ENCODE data around the gene SLC44A3.

DNA sequence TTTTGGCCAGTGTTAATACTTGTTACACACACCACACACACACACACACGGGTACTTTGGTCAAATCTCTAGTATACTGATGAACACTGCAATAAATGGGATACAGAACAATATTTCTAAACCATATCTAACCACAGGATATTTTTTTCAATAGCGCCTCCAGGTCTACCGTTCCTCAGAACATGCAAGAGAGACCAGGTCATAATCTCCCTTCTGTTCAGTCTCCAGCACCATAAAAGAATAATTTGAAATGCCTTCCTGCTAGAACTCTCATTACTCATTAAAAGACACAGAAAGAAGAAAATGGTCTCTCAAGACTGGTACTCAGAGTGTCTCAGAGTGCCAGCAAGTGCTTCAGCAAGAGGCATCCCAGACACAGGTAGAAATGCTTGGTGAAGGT lies 11.5 kb upstream of the SLC44A3 start:
- TF ChIP-seq CTCF (IDR thresholded peaks at IDR 0.05) (no peak), POLR2A (IDR thresholded peaks at IDR 0.05) (no peak)
